Smooth muscle cell (in vitro differentiated cells): ENCODE data around the gene ITPR2. TPM values are rescaled to one million over a fixed set of nuclear protein-coding genes. Genes with fewer than 3 reads are reported as not detected.

Experiments
- DNase-seq: peaks from one replicate; lab custom pipeline; 2025; ENCODE audit not compliant: unreplicated experiment; lab: John Stamatoyannopoulos, UW
- H2AFZ ChIP-seq: fragments of 200-600 bp; sonication (generic); 2 replicates; pipeline ENCODE4 v1.6.0; 2016; ENCODE audit warnings: antibody characterized with exemption, low read depth, mild to moderate bottlenecking
- H3F3A ChIP-seq: fragments of 200-600 bp; sonication (generic); 2 replicates; pipeline ENCODE4 v1.6.0; 2017; ENCODE audit warnings: antibody characterized with exemption, low read depth
- H3K27ac ChIP-seq: fragments of 200-600 bp; sonication (generic); 2 replicates; pipeline ENCODE4 v1.5.1; 2016; ENCODE audit warnings: low read depth, mild to moderate bottlenecking
- H3K27me3 ChIP-seq: fragments of 200-600 bp; sonication (generic); 2 replicates; pipeline ENCODE4 v1.6.1; 2016; ENCODE audit warnings: low read depth, mild to moderate bottlenecking
- H3K36me3 ChIP-seq: fragments of 200-600 bp; sonication (generic); 2 replicates; pipeline ENCODE4 v1.5.1; 2016; ENCODE audit warnings: low read depth
- H3K4me1 ChIP-seq: fragments of 200-600 bp; sonication (generic); 2 replicates; pipeline ENCODE4 v1.5.1; 2016; ENCODE audit warnings: low read depth
- H3K4me2 ChIP-seq: fragments of 200-600 bp; sonication (generic); 2 replicates; pipeline ENCODE4 v1.6.0; 2016; ENCODE audit warnings: mild to moderate bottlenecking
- H3K4me3 ChIP-seq: fragments of 200-600 bp; sonication (generic); 2 replicates; pipeline ENCODE4 v1.5.1; 2016; ENCODE audit warnings: mild to moderate bottlenecking
- H3K79me2 ChIP-seq: fragments of 200-600 bp; sonication (generic); 2 replicates; pipeline ENCODE4 v1.6.0; 2016; ENCODE audit warnings: low read depth, mild to moderate bottlenecking
- H3K9ac ChIP-seq: fragments of 200-600 bp; sonication (generic); 2 replicates; pipeline ENCODE4 v1.6.0; 2016; ENCODE audit warnings: low read depth
- H3K9me3 ChIP-seq: fragments of 200-600 bp; sonication (generic); replicated peaks from 2 replicates; pipeline ENCODE4 v1.5.1; 2016; ENCODE audit warnings: low read depth
- H4K20me1 ChIP-seq: fragments of 200-600 bp; sonication (generic); 2 replicates; pipeline ENCODE4 v1.6.0; 2016; ENCODE audit warnings: low read depth
- WGBS: methylation state at CpG from one replicate; pipeline ENCODE4 v1.1.7; 2016; ENCODE audit warnings: low lambda C conversion rate; 5-methylcytosine and 5-hydroxymethylcytosine counted together
- polyA plus RNA-seq: library from polyadenylated mRNA; unstranded; fragments of >200 nt; fragmentation: Nextera tagmentation; extraction: Ambion mirVana; gene quantifications from 2 replicates; pipeline ENCODE4 v1.2.1, GENCODE V29; 2016
- total RNA-seq: library from RNA; depleted of rRNA; stranded (reverse); fragments of >200 nt; gene quantifications from 2 replicates; pipeline ENCODE4 v1.2.3, GENCODE V29; 2014
- TF ChIP-seq, protein P1 (sequence below): fragments of 200-600 bp; sonication (generic); IDR thresholded peaks from 2 replicates; pipeline ENCODE4 v1.5.1; 2017; ENCODE audit warnings: borderline replicate concordance, mild to moderate bottlenecking, antibody characterized with exemption; ENCODE audit not compliant: insufficient read depth, poor library complexity, severe bottlenecking

Gene ITPR2
- total and polyA plus RNA-seq, 2 experiments from 2014 or later = 6.8 to 17.4 TPM

DNA sequence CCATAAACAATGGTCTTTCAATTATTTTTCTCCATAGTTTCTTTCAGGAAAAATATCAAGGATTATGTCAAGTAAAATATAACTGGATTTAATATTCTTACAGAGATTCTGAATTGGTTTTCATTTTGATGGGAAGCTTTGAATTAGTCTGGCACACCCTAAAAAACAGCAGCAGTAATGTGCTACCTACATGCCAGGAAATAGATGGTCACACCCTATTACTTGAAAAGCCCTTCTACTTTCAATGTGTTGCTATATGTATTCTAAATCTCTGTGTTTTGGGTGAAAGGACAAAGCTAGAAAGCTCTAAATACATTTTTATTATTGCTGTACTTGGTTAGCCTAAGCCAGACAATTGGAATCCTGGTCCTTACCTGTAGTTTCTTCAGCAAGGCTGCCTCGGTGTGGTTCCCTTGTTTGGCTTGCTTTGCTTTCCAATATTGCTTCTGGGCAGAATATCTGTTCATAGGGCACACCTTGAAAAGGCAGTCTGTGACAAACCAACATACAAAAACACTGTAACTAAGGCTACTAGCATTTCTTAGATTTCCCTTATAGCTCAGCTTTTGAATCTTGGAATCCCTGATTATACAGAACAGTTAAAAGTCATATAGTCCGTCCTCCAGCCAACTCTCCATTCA lies 107.6 kb downstream of the ITPR2 start:
- WGBS = 95% methylated on average over 2 of the region's 2 CpGs

DNA sequence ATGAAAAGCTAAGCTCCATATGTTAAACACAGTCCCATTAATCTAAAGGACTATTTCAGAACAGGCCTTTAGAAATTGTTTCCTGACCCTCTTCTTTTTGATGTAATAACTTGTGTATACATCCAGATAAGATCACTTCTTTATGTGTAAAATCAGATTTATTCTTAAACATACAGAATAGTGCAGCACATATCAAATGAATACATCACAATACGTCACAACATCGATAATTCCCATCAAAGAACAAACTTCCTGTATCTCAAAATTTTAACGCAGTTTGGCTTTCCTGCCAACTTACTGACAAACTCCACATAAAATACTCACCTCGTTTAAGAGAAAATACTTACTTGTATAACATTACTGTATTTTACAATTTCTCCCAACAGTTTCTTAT lies 108.7 kb downstream of the ITPR2 start:
- H3K9me3 ChIP-seq = no peaks in the 10 kb centered on the region
- TF ChIP-seq, protein P1, sequence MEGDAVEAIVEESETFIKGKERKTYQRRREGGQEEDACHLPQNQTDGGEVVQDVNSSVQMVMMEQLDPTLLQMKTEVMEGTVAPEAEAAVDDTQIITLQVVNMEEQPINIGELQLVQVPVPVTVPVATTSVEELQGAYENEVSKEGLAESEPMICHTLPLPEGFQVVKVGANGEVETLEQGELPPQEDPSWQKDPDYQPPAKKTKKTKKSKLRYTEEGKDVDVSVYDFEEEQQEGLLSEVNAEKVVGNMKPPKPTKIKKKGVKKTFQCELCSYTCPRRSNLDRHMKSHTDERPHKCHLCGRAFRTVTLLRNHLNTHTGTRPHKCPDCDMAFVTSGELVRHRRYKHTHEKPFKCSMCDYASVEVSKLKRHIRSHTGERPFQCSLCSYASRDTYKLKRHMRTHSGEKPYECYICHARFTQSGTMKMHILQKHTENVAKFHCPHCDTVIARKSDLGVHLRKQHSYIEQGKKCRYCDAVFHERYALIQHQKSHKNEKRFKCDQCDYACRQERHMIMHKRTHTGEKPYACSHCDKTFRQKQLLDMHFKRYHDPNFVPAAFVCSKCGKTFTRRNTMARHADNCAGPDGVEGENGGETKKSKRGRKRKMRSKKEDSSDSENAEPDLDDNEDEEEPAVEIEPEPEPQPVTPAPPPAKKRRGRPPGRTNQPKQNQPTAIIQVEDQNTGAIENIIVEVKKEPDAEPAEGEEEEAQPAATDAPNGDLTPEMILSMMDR = no peak
- H3K27me3 ChIP-seq = no peaks in the 10 kb centered on the region
- H3K4me2 ChIP-seq = peak overlapping the region; percentile 9
- no peak overlapping the region for H3K4me3 ChIP-seq
- H4K20me1 ChIP-seq = no peaks in the 10 kb centered on the region
- H3K27ac ChIP-seq = no peak overlapping the region
- WGBS = 94% methylated on average over 4 of the region's 4 CpGs
- no peak for DNase-seq
- H2AFZ ChIP-seq = no peak overlapping the region
- H3K9ac ChIP-seq = no peak overlapping the region
- H3F3A ChIP-seq = no peaks in the 10 kb centered on the region
- H3K36me3 ChIP-seq = no peaks in the 10 kb centered on the region
- H3K4me1 ChIP-seq = no peaks in the 10 kb centered on the region
- H3K79me2 ChIP-seq = no peaks in the 10 kb centered on the region

More for the DNA sequence above, 107.6 kb downstream of the ITPR2 start:
- TF ChIP-seq, protein P1 = no peak
- no peaks in the 10 kb centered on the region for H3K9me3 ChIP-seq
- H3K27me3 ChIP-seq = no peaks in the 10 kb centered on the region
- no peaks in the 10 kb centered on the region for H3F3A ChIP-seq
- no peaks in the 10 kb centered on the region for H4K20me1 ChIP-seq
- H3K4me1 ChIP-seq = no peaks in the 10 kb centered on the region
- H3K4me2 ChIP-seq = no peak overlapping the region
- no peak overlapping the region for H3K27ac ChIP-seq
- H2AFZ ChIP-seq = no peak overlapping the region
- no peak overlapping the region for H3K9ac ChIP-seq
- H3K36me3 ChIP-seq = no peaks in the 10 kb centered on the region
- no peak overlapping the region for H3K4me3 ChIP-seq
- DNase-seq = no peak
- H3K79me2 ChIP-seq = no peaks in the 10 kb centered on the region

DNA sequence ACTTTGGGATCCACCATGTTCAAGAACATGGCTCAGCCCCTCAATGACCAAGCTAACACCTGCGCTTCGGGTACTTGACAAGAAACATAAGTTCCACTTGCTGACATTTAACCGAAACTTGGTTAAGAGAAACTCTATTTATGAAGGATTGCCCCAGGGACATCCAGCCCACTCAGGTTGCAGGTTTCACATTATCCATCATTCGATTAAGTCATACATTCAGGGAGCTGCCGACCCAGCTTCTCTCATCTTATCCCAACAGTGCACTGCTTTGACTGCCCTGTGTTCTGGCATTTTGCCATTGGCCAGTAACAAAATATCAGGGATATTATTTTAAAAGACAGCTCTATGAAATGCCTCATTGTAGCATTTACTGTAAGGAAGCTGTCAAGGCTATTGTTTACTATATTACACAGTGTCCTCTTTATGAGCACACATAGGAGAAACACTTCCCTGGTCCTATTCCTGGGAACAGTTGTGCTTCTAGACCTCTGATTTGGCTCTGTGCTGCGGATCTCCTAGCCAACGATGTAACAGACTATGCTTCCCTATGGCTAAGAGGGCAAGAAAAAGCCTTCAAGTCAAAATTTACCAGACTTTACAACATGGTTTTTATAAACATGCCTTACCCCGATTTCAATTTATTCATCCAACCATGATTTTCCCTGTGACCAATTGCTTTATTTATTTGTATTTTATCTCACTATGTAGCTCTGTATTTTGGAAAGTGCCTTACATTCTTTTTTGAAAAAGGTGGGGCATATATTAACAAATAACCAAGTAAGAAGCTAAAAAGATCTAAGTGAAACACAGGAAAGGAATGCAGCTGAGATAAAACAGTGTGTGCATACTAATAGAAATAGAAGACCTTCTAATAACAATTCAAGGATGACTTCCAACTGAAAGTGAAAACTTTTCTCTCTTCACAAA lies 109.3 kb downstream of the ITPR2 start:
- 87% methylated on average over 8 of the region's 8 CpGs for WGBS
- no peaks in the 10 kb centered on the region for H3K9me3 ChIP-seq
- no peak overlapping the region for H3K27ac ChIP-seq
- H3K36me3 ChIP-seq = no peaks in the 10 kb centered on the region
- no peaks in the 10 kb centered on the region for H3F3A ChIP-seq
- H3K9ac ChIP-seq = no peak overlapping the region
- no peaks in the 10 kb centered on the region for H3K79me2 ChIP-seq
- DNase-seq = no peak
- peak overlapping the region; percentile 9 for H3K4me2 ChIP-seq
- H2AFZ ChIP-seq = no peak overlapping the region
- H4K20me1 ChIP-seq = no peaks in the 10 kb centered on the region
- no peaks in the 10 kb centered on the region for H3K4me1 ChIP-seq
- TF ChIP-seq, protein P1 = no peak
- H3K27me3 ChIP-seq = no peaks in the 10 kb centered on the region
- no peak overlapping the region for H3K4me3 ChIP-seq
